B cell (primary cell): ENCODE results near the gene MMP23B. TPM values are rescaled to one million over a fixed set of nuclear protein-coding genes. Genes with fewer than 3 reads are reported as not detected.
A peak's percentile ranks its signal among the peaks of the same experiment; 100 is the strongest.

Experiments
- ATAC-seq: fragments of 200-7000 bp; cut with Tn5 transposase; one replicate; pipeline ENCODE4 v1.10.0; 2021; ENCODE audit warnings: low read depth, mild to moderate bottlenecking, moderate number of reproducible peaks, moderate library complexity
- CTCF ChIA-PET: fragments of 350-600 bp; sonication (Branson Sonifier 250); formaldehyde crosslinking; loops from one replicate; lab custom pipeline; 2021; ENCODE audit warnings: antibody characterized with exemption, inconsistent platforms; lab: Charles Lee
- POLR2A ChIA-PET: fragments of 350-600 bp; sonication (Branson Sonifier 250); formaldehyde crosslinking; loops from one replicate; lab custom pipeline; 2021; ENCODE audit warnings: antibody characterized with exemption; lab: Charles Lee
- DNase-seq: peaks from one replicate; pipeline ENCODE4 v3.0.0; 2013
- H2AFZ ChIP-seq: 2 replicates; pipeline ENCODE4 v1.6.1; 2012; ENCODE audit warnings: mild to moderate bottlenecking, low read depth, low read length; ENCODE audit not compliant: insufficient read depth, poor library complexity, severe bottlenecking
- H3K27ac ChIP-seq, 2 donors: 1 replicate in 1 of 2; 2 replicates in 1 of 2; pipeline ENCODE4 v1.5.1; 2012 to 2013; ENCODE audit warnings: low read length in 2 of 2, mild to moderate bottlenecking in 2 of 2, moderate library complexity in 1 of 2
- H3K27me3 ChIP-seq, 4 experiments: fragments of 200-600 bp in 1 of 4; sonication (generic) in 1 of 4; replicated peaks in 1 of 4; 1 replicate in 2 of 4; 2 replicates in 2 of 4; pipeline versions ENCODE4 v1.6.1 to v1.7.0; 2013 to 2016; ENCODE audit warnings: low read length in 3 of 4, mild to moderate bottlenecking in 2 of 4, mixed read lengths in 1 of 4, moderate library complexity in 1 of 4; ENCODE audit not compliant: insufficient read depth in 4 of 4, control insufficient read depth in 3 of 4; ENCODE audit errors: control extremely low read depth in 1 of 4
- H3K36me3 ChIP-seq, 2 experiments: replicated peaks in 1 of 2; 1 replicate in 1 of 2; 2 replicates in 1 of 2; pipeline versions ENCODE4 v1.6.1 to v1.7.1; 2013; ENCODE audit warnings: low read length in 1 of 2; ENCODE audit not compliant: insufficient read depth in 2 of 2, control insufficient read depth in 1 of 2; ENCODE audit errors: control extremely low read depth in 1 of 2, extremely low read depth in 1 of 2
- H3K4me1 ChIP-seq, 2 donors: fragments of 200-600 bp in 1 of 2; sonication (generic) in 1 of 2; 1 replicate in 1 of 2; 2 replicates in 1 of 2; pipeline versions ENCODE4 v1.5.1 to v1.6.1; 2013 to 2017; ENCODE audit warnings: low read length in 2 of 2; ENCODE audit not compliant: control insufficient read depth in 2 of 2, insufficient read depth in 2 of 2
- H3K4me2 ChIP-seq: replicated peaks from 2 replicates; pipeline ENCODE3; 2012; ENCODE audit warnings: mild to moderate bottlenecking, low read depth, low read length; ENCODE audit not compliant: poor library complexity, severe bottlenecking
- H3K4me3 ChIP-seq, 5 experiments: fragments of 200-600 bp in 1 of 5; sonication (generic) in 1 of 5; 1 replicate in 3 of 5; 2 replicates in 2 of 5; pipeline versions ENCODE4 v1.5.1 to v1.7.0; 2011 to 2016; ENCODE audit warnings: low read length in 4 of 5, mild to moderate bottlenecking in 4 of 5, low read depth in 2 of 5, control low read depth in 1 of 5, moderate library complexity in 1 of 5; ENCODE audit not compliant: insufficient read depth in 1 of 5; ENCODE audit errors: control extremely low read depth in 1 of 5, extremely low read depth in 1 of 5
- H3K79me2 ChIP-seq: fragments of 200-600 bp; sonication (generic); one replicate; pipeline ENCODE4 v1.6.0; 2016; ENCODE audit warnings: low read length; ENCODE audit not compliant: control insufficient read depth, insufficient read depth
- H3K9ac ChIP-seq: fragments of 200-600 bp; sonication (generic); 2 replicates; pipeline ENCODE4 v1.6.1; 2017; ENCODE audit warnings: mild to moderate bottlenecking, low read length, moderate library complexity
- H3K9me3 ChIP-seq, 3 donors: one replicate each; pipeline versions ENCODE4 v1.6.1 to v1.7.1; 2013; ENCODE audit warnings: low read length in 2 of 3; ENCODE audit not compliant: control insufficient read depth in 2 of 3, insufficient read depth in 1 of 3; ENCODE audit errors: control extremely low read depth in 1 of 3
- H4K20me1 ChIP-seq: 2 replicates; pipeline ENCODE4 v1.6.0; 2012; ENCODE audit warnings: mild to moderate bottlenecking, low read length; ENCODE audit not compliant: insufficient read depth, control insufficient read depth, poor library complexity, severe bottlenecking
- H3K27ac Mint-ChIP-seq: one replicate; pipeline ENCODE4 v1.8.0; 2021; ENCODE audit warnings: mixed read lengths
- H3K27me3 Mint-ChIP-seq: one replicate; pipeline ENCODE4 v1.8.0; 2021; ENCODE audit warnings: mixed read lengths
- H3K4me1 Mint-ChIP-seq: one replicate; pipeline ENCODE4 v1.8.0; 2021; ENCODE audit warnings: mixed read lengths
- H3K4me3 Mint-ChIP-seq: one replicate; pipeline ENCODE4 v1.8.0; 2021; ENCODE audit warnings: mixed read lengths
- H3K9me3 Mint-ChIP-seq: one replicate; pipeline ENCODE4 v1.8.0; 2022; ENCODE audit warnings: mixed read lengths; ENCODE audit not compliant: insufficient read depth
- EZH2 ChIP-seq: IDR thresholded peaks from 2 replicates; pipeline ENCODE4 v1.6.1; 2012; ENCODE audit warnings: borderline replicate concordance, low read depth, mild to moderate bottlenecking, moderate library complexity, low read length; ENCODE audit not compliant: insufficient read depth, poor library complexity, severe bottlenecking
- WGBS: methylation state at CpG from one replicate; pipeline ENCODE4 v1.1.5; 2013; ENCODE audit warnings: missing lambda C conversion rate; ENCODE audit not compliant: insufficient coverage; 5-methylcytosine and 5-hydroxymethylcytosine counted together
- intact Hi-C: fragments of 100-400 bp; cut with micrococcal nuclease; formaldehyde crosslinking; loops from one replicate; pipeline ENCODE4 v1.10.0; 2022
- polyA plus RNA-seq: library from polyadenylated mRNA; depleted of rRNA; stranded (reverse); fragments of >200 nt; gene quantifications from 2 replicates; pipeline ENCODE4 v1.2.3, GENCODE V29; 2012
- total RNA-seq, 2 donors: library from RNA; stranded (reverse); fragments of 120-200 nt in 1 of 2; gene quantifications; 1 replicate in 1 of 2; 2 replicates in 1 of 2; pipeline versions ENCODE4 v1.2.3 to v1.2.4, GENCODE V29; 2013 to 2022
- TF ChIP-seq, protein P1 (sequence below): fragments of 200-600 bp; IDR thresholded peaks from one replicate; pipeline ENCODE4 v1.8.0; 2022; ENCODE audit warnings: antibody characterized with exemption, mild to moderate bottlenecking

MMP23B gene
- total and polyA plus RNA-seq, 2 donors (not counting 1 experiment from before 2014, with no cell fraction given) = 1.0 to 1.7 TPM

DNA sequence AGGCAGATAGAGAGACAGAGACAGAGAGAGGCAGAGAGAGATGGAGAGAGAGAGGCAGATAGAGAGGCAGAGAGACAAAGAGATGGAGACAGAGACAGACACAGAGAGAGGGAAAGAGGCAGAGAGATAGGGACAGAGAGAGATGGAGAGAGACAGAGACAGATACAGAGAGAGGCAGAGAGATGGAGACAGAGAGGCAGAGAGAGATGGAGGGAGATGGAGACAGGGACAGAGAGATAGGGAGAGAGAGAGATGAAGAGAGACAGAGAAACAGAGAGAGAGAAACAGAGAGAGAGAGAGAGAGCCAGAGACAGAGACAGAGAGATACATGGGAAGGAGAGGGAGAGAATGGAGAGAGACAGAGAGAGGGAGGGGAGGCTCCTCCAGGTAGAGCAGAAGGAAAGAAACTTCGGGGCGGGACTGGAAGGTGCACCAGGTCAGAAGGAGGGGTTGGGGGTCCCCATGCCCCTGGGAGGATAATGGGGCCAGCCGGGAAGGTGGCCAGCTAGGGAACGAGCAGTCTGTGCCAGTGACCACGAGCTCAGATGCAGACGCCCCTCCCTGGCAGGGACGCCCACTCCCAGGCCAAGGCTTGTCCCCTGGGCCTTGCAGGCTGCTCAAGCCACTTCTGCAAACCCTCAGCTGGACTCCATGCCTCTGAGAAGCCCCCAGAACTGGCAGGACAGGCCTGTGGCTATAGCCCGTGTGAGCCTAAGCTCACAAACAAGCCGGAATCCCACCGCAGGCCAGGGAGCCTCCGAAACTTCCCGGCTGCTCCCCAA is 35.3 kb upstream of the MMP23B start:
- Mint-ChIP-seq H3K4me3 (no peak overlapping the region), H3K27ac (no peak overlapping the region), H3K27me3 (peaks cover 11% of the 10 kb centered on the region), H3K4me1 (peaks cover 14% of the 10 kb centered on the region), H3K9me3 (no peaks in the 10 kb centered on the region)
- ChIA-PET POLR2A (interaction anchor here (0.7 kb wide), 1 partner anchor 24 kb away, joined by 4 read pairs; no protein-coding TSS in a partner anchor), CTCF (no interaction called here)
- Histone ChIP-seq H3K27ac (no peak overlapping the region), H3K4me3 (no peak overlapping the region), H3K9ac (no peak overlapping the region), H3K36me3 (no peaks in the 10 kb centered on the region), H2AFZ (no peak overlapping the region), H4K20me1 (no peaks in the 10 kb centered on the region), H3K27me3 (peaks cover 0 to 32% (median 7%) of the 10 kb centered on the region in 4 experiments), H3K4me2 (no peak overlapping the region), H3K9me3 (peaks cover 0 to 5% (median 0%) of the 10 kb centered on the region in 3 donors), H3K79me2 (no peaks in the 10 kb centered on the region), H3K4me1 (peaks cover 8 to 23% of the 10 kb centered on the region in 2 donors)
- TF ChIP-seq EZH2 = no peak
- TF ChIP-seq, protein P1, sequence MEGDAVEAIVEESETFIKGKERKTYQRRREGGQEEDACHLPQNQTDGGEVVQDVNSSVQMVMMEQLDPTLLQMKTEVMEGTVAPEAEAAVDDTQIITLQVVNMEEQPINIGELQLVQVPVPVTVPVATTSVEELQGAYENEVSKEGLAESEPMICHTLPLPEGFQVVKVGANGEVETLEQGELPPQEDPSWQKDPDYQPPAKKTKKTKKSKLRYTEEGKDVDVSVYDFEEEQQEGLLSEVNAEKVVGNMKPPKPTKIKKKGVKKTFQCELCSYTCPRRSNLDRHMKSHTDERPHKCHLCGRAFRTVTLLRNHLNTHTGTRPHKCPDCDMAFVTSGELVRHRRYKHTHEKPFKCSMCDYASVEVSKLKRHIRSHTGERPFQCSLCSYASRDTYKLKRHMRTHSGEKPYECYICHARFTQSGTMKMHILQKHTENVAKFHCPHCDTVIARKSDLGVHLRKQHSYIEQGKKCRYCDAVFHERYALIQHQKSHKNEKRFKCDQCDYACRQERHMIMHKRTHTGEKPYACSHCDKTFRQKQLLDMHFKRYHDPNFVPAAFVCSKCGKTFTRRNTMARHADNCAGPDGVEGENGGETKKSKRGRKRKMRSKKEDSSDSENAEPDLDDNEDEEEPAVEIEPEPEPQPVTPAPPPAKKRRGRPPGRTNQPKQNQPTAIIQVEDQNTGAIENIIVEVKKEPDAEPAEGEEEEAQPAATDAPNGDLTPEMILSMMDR = no peak
- DNase-seq (peak; percentile 44), ATAC-seq (no peak)
- intact Hi-C loops = no loop called here
- WGBS = 48% methylated on average over 12 of the region's 12 CpGs
